ENCODE measurements around the gene ARHGDIG.

GRCh38 chr16:293043-293775, 12.8 kb downstream of the ARHGDIG start:
- TF ChIP-seq, protein P1, sequence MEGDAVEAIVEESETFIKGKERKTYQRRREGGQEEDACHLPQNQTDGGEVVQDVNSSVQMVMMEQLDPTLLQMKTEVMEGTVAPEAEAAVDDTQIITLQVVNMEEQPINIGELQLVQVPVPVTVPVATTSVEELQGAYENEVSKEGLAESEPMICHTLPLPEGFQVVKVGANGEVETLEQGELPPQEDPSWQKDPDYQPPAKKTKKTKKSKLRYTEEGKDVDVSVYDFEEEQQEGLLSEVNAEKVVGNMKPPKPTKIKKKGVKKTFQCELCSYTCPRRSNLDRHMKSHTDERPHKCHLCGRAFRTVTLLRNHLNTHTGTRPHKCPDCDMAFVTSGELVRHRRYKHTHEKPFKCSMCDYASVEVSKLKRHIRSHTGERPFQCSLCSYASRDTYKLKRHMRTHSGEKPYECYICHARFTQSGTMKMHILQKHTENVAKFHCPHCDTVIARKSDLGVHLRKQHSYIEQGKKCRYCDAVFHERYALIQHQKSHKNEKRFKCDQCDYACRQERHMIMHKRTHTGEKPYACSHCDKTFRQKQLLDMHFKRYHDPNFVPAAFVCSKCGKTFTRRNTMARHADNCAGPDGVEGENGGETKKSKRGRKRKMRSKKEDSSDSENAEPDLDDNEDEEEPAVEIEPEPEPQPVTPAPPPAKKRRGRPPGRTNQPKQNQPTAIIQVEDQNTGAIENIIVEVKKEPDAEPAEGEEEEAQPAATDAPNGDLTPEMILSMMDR (IDR thresholded peaks at IDR 0.05; ENCODE audit: extremely low read depth in 1 of 2, insufficient read depth in 1 of 2, low read depth in 1 of 2, low read length in 2 of 2): no peak
- TF ChIP-seq POLR2AphosphoS5 (IDR thresholded peaks at IDR 0.05; ENCODE audit: insufficient read depth, low read depth, low read length) (no peak), GATA2 (IDR thresholded peaks at IDR 0.05; ENCODE audit: insufficient read depth, insufficient read length, low read depth, low read length) (no peak), EZH2 (IDR thresholded peaks at IDR 0.05; ENCODE audit: borderline replicate concordance, low read depth, low read length, severe bottlenecking) (no peak), POLR2A (IDR thresholded peaks at IDR 0.05; ENCODE audit: low read depth, low read length) (no peak), FOS (IDR thresholded peaks at IDR 0.05; ENCODE audit: borderline replicate concordance, insufficient read depth, low read length) (no peak)
- TF ChIP-seq, protein P2, sequence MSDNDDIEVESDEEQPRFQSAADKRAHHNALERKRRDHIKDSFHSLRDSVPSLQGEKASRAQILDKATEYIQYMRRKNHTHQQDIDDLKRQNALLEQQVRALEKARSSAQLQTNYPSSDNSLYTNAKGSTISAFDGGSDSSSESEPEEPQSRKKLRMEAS (IDR thresholded peaks at IDR 0.05; ENCODE audit: insufficient read depth, insufficient read length): no peak

Measured in endothelial cell of umbilical vein (primary cell).